Measurements from ENCODE around the gene LMX1A.

Gene LMX1A

GRCh38 chr1:165257969-165258459 lies 98.5 kb downstream of the LMX1A start:
- peak; percentile 7 for DNase-seq

GRCh38 chr1:165254896-165255625 lies 101.5 kb downstream of the LMX1A start:
- DNase-seq = no peak

GRCh38 chr1:165254376-165254775 lies 102.1 kb downstream of the LMX1A start:
- no peak for DNase-seq

- no peak for DNase-seq
These were observed 102.7 kb downstream of the LMX1A start for GRCh38 chr1:165253818-165254254.

- no peak for DNase-seq
These were observed 107.4 kb downstream of the LMX1A start for GRCh38 chr1:165248969-165249571.

GRCh38 chr1:165241952-165242351 lies 114.6 kb downstream of the LMX1A start:
- DNase-seq = no peak

- DNase-seq = no peak
These were observed 115.2 kb downstream of the LMX1A start for GRCh38 chr1:165241321-165241720.

- DNase-seq = no peak
These were observed 116.0 kb downstream of the LMX1A start for GRCh38 chr1:165240492-165240891.

GRCh38 chr1:165239873-165240272 lies 116.6 kb downstream of the LMX1A start:
- DNase-seq = no peak

- DNase-seq = no peak
These were observed 120.7 kb downstream of the LMX1A start for GRCh38 chr1:165235777-165236291.

GRCh38 chr1:165235155-165235776 lies 121.2 kb downstream of the LMX1A start:
- no peak for DNase-seq

GRCh38 chr1:165234149-165234548 lies 122.4 kb downstream of the LMX1A start:
- DNase-seq = no peak

GRCh38 chr1:165228676-165229075 lies 127.8 kb downstream of the LMX1A start:
- no peak for DNase-seq

GRCh38 chr1:165228111-165228655 lies 128.3 kb downstream of the LMX1A start:
- no peak for DNase-seq

- DNase-seq = no peak
These were observed 130.2 kb downstream of the LMX1A start for GRCh38 chr1:165226326-165226725.

- no peak for DNase-seq
These were observed 130.9 kb downstream of the LMX1A start for GRCh38 chr1:165225650-165226049.

GRCh38 chr1:165225062-165225461 lies 131.5 kb downstream of the LMX1A start:
- DNase-seq = no peak

- no peak for DNase-seq
These were observed 132.0 kb downstream of the LMX1A start for GRCh38 chr1:165224504-165224903.

GRCh38 chr1:165222580-165222979 lies 133.9 kb downstream of the LMX1A start:
- DNase-seq = no peak

- no peak for DNase-seq
These were observed 137.8 kb downstream of the LMX1A start for GRCh38 chr1:165218731-165219130.

- DNase-seq = no peak
These were observed 138.6 kb downstream of the LMX1A start for GRCh38 chr1:165217958-165218357.

- DNase-seq = no peak
These were observed 140.3 kb downstream of the LMX1A start for GRCh38 chr1:165216254-165216653.

GRCh38 chr1:165215676-165216075 lies 140.8 kb downstream of the LMX1A start:
- DNase-seq = no peak

Measured in CD4-positive, alpha-beta T cell treated with Interleukin-4 for 4 hours (primary cell).